Neural cell (in vitro differentiated cells): ENCODE data around the gene TMEM218.

ENCODE experiments used
- CTCF ChIP-seq: fragments of 450-650 bp; IDR thresholded peaks from 2 replicates; pipeline ENCODE4 v1.5.1; 2014; ENCODE audit warnings: antibody characterized with exemption, mild to moderate bottlenecking, moderate library complexity; ENCODE audit not compliant: poor library complexity, severe bottlenecking
- EP300 ChIP-seq: fragments of 450-650 bp; conservative IDR thresholded peaks from 2 replicates; pipeline ENCODE4 v1.6.1; 2014; ENCODE audit warnings: antibody characterized with exemption, mild to moderate bottlenecking, moderate library complexity; ENCODE audit not compliant: poor library complexity, severe bottlenecking
- RAD21 ChIP-seq: fragments of 450-650 bp; conservative IDR thresholded peaks from 2 replicates; pipeline ENCODE4 v1.6.1; 2014; ENCODE audit warnings: antibody characterized with exemption, mild to moderate bottlenecking, moderate library complexity

- TF ChIP-seq EP300 (no peak), CTCF (peak; percentile 98), RAD21 (peak; percentile 99)
Measured at GRCh38 chr11:125091247-125091876, 20.1 kb downstream of the TMEM218 start.
